A673 (cell line): ENCODE results near the gene SLC2A4RG.

Source experiments
- EZH2 ChIP-seq: fragments of 200-600 bp; sonication (generic); IDR thresholded peaks from 2 replicates; pipeline ENCODE4 v1.6.1; 2017; ENCODE audit warnings: borderline replicate concordance, low read depth, mild to moderate bottlenecking, mixed read lengths, antibody characterized with exemption, low read length; ENCODE audit not compliant: poor library complexity, severe bottlenecking
- TF ChIP-seq, protein P1 (sequence below): fragments of 300-800, 200-600 bp; sonication (generic); conservative IDR thresholded peaks from 2 replicates; pipeline ENCODE4 v1.5.1; 2017; ENCODE audit warnings: low read depth, mild to moderate bottlenecking, antibody characterized with exemption, low read length, moderate library complexity, mixed read lengths

DNA sequence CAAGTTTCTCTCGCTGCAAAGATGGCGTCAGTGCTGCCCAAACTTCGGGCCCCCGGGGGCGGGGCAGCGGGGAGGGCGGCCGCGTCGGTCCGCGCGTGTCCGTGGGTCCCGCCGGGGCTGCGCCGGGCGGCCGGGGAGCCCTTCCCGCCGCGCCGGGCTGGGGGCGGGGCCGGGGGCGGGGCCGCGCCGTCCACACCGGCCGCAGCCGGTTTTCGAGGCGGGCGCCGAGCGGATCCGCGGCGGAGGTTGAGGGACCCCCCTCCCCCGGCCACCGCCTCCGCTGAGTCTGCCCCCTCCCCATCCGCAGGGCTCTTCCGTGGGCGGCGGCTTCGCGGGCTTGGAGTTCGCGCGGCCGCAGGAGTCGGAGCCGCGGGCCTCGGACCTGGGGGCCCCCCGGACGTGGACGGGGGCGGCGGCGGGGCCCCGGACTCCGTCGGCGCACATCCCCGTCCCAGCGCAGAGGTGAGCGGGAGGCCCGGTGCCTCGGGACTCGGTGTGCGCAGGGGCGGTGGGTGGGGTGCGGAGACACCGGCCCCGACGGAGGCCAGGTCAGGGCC lies 572 bp downstream of the SLC2A4RG start:
- TF ChIP-seq, protein P1, sequence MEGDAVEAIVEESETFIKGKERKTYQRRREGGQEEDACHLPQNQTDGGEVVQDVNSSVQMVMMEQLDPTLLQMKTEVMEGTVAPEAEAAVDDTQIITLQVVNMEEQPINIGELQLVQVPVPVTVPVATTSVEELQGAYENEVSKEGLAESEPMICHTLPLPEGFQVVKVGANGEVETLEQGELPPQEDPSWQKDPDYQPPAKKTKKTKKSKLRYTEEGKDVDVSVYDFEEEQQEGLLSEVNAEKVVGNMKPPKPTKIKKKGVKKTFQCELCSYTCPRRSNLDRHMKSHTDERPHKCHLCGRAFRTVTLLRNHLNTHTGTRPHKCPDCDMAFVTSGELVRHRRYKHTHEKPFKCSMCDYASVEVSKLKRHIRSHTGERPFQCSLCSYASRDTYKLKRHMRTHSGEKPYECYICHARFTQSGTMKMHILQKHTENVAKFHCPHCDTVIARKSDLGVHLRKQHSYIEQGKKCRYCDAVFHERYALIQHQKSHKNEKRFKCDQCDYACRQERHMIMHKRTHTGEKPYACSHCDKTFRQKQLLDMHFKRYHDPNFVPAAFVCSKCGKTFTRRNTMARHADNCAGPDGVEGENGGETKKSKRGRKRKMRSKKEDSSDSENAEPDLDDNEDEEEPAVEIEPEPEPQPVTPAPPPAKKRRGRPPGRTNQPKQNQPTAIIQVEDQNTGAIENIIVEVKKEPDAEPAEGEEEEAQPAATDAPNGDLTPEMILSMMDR = no peak
- TF ChIP-seq EZH2 = no peak
